ENCODE measurements around the gene CAMSAP3. TPM values are rescaled to one million over a fixed set of nuclear protein-coding genes. Genes with fewer than 3 reads are reported as not detected.

Gene CAMSAP3
- total RNA-seq, 1 donor = 3.0 TPM

DNA sequence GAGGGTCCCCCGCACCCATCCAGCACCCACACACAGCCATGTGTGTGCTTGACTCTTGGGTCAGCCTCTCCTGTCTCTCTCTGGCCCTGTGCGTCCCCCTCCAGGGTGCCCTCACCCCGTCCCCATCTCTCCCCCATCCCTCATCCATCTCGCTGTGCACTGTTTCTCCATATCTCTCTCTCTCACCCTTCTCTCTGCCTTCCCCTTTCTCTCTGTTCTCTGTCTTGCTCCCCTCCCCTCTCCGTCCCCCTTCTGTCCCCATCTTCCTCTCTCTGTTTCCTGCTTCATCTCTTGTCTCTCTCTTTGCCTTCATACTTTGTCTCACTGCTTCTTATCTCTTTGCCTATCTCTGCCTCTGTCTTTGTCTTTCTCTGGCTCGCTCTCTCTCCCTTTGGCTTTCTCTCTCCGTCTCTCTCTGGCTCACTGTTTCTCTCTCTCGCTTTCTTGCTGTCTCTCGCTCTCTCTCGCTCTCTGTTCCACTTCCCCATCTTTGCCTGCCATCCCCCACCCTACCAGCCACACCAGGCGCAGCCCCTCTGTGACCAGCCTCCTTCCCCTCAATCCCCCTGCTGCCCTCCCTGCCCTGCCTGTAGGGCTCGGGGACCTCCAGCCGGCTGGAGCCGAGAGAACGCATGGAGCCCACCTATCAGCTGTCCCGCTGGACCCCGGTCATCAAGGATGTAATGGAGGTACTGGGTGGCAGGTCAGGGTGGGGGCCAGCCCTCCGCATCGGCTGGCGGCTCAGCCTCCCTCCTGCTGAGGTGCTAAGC is 50.2 kb downstream of the CAMSAP3 start:
- no peak for DNase-seq (ENCODE audit: low read depth in 2 of 3, low spot score in 2 of 3)

DNA sequence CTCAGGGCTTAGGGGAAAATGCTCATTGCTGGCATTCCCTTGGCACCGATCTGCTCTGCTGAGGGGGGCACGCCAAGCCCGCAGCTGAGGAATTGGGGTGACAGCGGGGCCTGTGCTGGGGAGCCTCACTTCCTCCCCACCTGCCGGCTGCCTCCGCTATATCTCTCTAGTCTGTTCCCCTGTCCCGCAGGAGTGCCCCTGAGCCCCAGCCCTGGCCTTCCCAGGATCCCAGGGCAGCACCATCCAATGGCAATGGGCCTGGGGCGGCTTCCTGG is 50.7 kb downstream of the CAMSAP3 start:
- DNase-seq (ENCODE audit: low read depth in 2 of 3, low spot score in 2 of 3) = no peak

DNA sequence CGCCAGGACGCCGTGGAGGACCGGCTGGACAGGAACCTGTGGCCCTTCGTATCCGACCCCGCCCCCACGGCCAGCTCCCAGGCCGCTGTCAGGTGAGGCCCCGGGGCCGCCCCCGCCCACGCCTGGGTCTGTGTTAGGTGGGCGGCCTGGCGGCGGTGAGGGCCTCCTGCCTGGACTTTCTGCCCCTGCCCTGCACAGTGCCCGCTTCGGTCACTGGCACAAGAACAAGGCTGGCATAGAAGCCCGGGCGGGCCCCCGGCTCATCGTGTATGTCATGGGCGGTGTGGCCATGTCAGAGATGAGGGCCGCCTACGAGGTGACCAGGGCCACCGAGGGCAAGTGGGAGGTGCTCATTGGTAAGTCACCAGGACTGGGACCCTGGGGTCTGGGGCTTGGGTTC is 51.5 kb downstream of the CAMSAP3 start:
- DNase-seq (ENCODE audit: low read depth in 2 of 3, low spot score in 2 of 3) = no peak

DNA sequence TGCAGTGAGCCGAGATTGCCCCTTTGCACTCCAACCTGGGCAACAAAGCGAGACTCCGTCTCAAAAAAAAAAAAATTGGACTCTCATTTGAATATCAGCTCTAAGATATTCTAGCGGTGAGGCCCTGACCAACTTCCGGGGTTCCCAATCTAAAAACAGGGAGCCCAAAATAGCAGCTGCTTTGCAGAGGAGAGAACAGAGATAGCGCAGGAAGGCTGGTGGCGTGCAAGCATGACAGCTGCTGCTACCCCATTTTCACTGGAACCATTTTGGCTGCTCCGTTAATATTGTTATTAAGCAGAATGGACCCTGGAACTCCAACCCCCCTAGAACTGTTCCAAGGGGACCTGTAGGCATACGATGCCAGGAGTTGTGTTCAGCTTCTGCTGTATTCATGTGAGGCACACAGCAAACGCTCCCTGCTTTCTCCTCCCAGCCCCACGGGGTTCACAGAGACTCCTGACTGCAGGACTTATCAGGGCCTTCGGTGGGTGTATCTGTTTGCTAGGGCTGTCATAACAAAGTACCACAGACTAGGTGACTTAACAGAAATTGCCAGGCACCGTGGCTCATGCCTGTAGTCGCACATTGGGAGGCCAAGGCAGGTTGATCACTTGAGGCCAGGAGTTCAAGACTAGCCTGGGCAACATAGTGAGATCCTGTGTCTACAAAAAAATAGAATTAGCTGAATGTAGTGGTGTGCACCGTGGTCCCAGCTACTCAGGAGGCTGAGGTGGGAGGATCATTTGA is 52.8 kb downstream of the CAMSAP3 start:
- no peak for DNase-seq (ENCODE audit: low read depth in 2 of 3, low spot score in 2 of 3)

DNA sequence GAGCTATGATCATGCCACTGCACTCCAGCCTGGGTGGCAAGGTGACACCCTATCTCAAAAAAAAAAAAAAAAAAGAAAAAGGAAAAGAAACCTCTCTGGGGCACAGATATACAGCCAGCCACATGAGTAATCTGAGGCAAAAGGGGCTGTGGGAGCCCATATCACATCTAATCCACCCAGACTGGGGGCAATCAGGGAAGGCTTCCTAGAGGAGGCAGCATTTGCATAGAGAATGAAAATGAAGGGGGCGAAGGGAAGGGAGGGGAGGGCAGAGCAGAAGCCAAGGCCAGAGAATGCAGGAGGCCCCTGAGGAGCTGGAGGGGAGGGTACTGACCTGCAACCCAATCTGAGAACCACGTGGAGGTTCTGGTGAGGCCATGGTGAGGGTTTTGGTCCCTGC is 54.5 kb downstream of the CAMSAP3 start:
- no peak for DNase-seq (ENCODE audit: low read depth in 2 of 3, low spot score in 2 of 3)

DNA sequence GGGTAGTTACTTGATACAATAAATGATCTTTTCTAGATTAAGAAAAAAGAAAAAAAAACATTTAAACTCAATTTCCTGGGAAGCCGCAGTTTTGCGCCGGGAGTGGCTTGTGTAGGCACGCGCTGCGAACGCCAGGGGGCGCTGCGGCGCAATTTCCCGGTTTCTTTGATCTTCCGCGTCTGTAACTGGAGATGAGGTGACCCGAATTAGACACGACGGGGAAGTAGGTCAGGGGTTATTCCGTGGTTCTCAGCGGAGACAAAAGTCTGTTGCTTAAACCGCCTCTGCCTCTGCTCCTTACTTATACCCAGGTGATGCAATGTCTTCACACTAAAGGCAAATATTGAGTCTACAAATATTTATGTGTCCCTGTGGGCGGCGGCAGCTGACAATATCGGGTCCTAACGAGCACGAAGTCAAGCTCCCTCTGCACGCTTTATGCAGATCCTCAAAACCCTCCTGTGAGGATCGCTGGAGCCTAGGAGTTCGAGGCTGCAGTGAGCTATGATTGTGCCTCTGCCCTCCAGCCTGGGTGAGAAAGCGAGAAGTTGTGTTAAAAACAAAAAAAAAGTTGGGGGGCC is 56.5 kb downstream of the CAMSAP3 start:
- peak; percentile 82 to 90 (median 85) for DNase-seq (ENCODE audit: low read depth in 2 of 3, low spot score in 2 of 3)

DNA sequence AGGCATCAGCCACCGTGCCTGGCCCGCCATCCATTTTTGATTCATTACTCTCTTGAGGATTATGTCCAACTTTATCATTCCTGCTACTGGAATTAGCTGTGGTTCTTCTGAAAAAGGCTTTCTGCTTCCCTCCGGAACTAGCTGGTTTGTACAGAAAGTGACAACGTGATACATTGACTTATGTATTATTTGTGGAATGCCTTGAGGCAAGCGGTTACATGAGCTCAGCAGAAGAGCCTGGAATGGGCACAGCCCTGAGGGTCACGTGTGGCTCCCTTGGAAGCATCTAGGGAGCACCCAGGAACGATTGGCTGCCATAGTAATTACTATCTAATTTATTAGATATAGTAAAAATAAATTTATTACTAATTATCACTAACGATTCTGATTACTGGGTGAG is 58.7 kb downstream of the CAMSAP3 start:
- no peak for DNase-seq (ENCODE audit: low read depth in 2 of 3, low spot score in 2 of 3)

DNA sequence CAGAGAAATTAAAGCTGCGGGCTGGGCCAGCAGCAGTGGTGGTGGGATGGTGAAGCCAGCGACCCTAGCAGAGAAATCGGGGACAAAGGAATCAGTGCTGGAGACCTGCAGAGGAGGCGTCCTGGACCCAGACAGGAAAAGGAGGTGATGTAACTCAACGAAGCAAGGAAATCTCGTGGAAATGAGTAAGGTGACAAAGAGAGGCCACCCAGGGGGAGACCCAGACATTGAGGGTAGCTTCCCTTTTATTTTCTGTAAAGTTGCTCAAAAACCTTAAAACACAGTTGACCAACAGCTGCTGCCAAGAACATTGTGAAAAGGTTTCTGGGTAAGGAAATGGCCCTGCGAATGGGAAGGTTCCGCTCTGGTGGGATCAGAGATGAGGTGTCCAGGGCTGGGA is 59.9 kb downstream of the CAMSAP3 start:
- DNase-seq (ENCODE audit: low read depth in 2 of 3, low spot score in 2 of 3) = no peak

DNA sequence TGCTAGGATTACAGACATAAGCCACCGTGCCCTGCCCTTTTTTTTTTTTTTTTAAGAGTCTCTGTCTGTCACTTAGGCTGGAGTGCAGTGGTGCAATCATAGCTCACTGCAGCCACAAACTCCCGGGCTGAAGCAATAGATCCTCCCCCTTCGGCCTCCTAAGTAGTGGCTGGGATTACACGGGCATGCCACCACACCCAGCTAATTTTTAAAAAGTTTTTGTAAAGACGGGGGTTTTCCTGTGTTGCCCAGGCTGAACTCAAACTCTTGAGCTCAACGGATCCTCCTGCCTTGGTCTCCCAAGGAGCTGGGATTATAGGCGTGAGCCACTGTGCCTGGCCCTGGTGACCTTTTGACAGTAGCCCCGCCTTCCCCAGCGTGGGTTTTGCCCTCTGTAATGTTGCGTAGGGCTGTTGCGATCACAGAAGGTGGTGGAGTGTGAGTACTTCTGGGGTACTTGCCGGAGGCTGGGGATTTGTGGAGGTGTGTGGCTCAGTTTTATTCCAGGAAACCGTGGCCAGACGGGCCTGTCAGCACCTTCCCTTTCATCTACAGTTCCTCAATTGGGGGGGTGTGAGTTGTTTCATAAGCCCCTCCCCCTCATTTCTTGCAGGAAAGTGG is 61.6 kb downstream of the CAMSAP3 start:
- DNase-seq (ENCODE audit: low read depth in 2 of 3, low spot score in 2 of 3) = peak in 2 of 3 donors; percentile 54 to 64

DNA sequence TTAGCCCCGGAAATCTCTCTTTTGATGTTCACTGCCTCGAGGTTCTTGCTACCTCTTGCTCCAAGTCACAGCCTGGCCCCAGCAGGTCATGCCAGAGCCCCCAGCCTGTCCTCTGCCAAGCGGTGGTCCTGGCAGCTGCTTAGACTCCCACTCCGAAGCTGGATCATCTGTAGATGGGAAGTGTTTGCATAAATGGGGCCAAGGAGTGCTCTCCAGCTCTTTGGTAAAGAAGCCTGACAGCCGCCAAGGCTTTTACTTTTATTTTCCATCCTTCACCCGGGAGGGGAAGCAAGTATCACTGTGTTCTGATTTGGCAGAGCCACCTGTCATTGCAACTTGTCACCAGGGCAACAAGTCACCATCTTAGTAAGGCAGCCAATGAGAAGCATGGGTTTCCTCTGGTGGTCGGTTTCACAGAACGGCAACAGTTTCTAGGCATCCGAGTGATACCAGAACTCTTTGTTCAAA is 62.6 kb downstream of the CAMSAP3 start:
- peak in 2 of 3 donors; percentile 57 to 82 for DNase-seq (ENCODE audit: low read depth in 2 of 3, low spot score in 2 of 3)

DNA sequence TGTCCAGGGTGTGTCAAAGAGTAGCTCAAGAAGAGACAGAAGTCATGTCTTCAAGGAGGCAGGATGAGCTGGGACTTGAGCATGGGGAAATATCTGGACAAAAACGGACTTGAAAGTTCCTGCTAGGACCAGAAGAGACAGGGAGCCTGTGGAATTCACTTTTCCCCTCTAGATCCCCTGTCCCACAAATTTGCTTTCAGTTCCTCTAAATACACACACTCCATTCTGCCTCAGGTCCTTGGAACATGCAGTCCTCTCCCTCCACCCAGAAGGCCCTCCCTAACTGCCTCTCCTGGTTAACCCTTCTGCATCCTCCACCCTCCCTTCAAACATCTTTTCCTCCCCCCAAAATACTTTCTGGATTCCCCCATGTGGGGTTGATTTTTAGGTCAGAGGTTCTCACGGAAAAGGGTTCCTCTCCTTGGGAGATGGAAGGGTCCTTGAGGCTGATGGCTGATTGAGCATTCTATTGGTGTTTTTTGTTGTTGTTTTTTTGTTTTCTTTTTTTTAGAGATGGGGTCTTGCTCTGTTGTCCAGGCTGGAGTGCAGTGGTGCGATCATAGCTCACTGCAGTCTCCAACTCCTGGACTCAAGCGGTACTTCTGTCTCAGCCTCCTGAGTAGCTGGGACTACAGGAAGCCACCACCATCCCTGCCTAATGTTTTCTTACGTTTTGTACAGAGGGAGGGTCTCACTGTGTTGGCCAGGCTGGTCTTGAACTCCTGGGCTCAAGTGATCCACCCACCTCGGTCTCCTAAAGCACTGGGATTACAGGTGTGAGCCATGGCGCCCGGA is 66.3 kb downstream of the CAMSAP3 start:
- DNase-seq (ENCODE audit: low read depth in 2 of 3, low spot score in 2 of 3) = no peak

DNA sequence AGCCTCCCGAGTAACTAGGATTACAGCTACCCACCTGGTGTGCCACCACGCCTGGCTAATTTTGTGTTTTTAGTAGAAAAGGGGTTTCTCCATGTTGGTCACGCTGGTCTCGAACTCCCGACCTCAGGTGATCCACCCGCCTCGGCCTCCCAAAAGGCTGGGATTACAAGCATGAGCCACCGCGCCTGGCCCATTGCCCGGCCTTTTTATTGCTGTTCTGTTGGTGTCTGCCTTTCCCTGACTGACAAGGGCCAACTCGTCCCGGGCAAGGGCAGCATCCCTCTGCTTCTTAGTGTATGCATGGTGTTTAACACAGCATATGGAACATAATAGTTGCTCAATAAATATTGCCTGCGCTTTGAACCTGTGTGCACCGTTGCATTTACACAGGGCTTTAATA is 67.0 kb downstream of the CAMSAP3 start:
- DNase-seq (ENCODE audit: low read depth in 2 of 3, low spot score in 2 of 3) = no peak

DNA sequence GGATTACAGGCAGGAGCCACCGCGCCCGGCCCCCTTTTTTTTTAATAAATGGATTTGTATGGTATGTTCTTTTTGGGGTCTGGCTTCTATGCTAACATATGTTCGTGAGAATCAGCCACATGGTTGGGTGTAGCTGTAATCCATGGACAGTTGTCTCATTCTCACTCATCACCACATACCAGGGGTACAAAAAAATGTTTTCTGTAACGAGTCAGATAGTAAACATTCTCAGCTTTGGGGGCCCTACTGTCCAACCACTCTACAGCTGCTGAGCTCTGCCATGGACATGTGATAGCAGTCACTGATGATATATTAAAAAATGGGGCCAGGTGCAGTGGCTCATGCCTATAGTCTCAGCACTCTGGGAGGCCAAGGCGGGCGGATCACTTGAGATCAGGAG is 68.0 kb downstream of the CAMSAP3 start:
- DNase-seq (ENCODE audit: low read depth in 2 of 3, low spot score in 2 of 3) = no peak

DNA sequence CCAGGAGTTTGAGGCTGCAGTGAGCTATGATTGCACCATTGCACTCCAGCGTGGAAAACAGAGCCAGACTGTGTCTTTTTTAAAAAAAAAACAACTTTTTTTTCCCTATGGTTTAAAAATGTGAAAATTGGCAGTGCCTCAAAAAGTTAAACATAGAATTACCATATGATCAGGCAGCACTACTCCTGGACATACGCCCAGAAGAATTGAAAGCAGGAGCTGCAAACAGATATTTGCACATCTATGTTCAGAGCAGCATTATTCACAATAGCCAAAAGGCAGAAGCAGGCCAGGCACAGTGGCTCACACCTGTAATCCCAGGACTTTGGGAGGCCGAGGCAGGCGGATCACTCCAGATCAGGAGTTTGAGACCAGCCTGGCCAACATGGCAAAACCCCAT is 69.4 kb downstream of the CAMSAP3 start:
- DNase-seq (ENCODE audit: low read depth in 2 of 3, low spot score in 2 of 3) = no peak

Small RNAs within 50 kb of the gene (small RNA-seq; reads per million reads assigned to genes)
- gene MIR6792 = not detected

Other genes starting within 250 kb of the CAMSAP3 start
- gene ARHGEF18, start 246.9 kb upstream of the CAMSAP3 start, total RNA-seq = 40.4 TPM
- gene PEX11G, start 106.8 kb upstream of the CAMSAP3 start, total RNA-seq = 4.8 TPM
- 25.6 TPM for gene ZNF358, start 79.8 kb upstream of the CAMSAP3 start, total RNA-seq
- gene MCOLN1, start 73.2 kb upstream of the CAMSAP3 start, total RNA-seq = 8.9 TPM
- gene PNPLA6, start 60.1 kb upstream of the CAMSAP3 start, total RNA-seq = 109 TPM
- 123 TPM for gene XAB2, start 33.7 kb downstream of the CAMSAP3 start, total RNA-seq
- gene PET100, start 33.9 kb downstream of the CAMSAP3 start, total RNA-seq = 4.6 TPM
- 0.81 TPM for gene PCP2, start 37.9 kb downstream of the CAMSAP3 start, total RNA-seq
- gene STXBP2, start 41.2 kb downstream of the CAMSAP3 start, total RNA-seq = 187 TPM
- gene RETN, start 73.2 kb downstream of the CAMSAP3 start, total RNA-seq = 0.54 TPM
- gene MCEMP1, start 81.2 kb downstream of the CAMSAP3 start, total RNA-seq = 0.27 TPM
- 52.0 TPM for gene TRAPPC5, start 85.0 kb downstream of the CAMSAP3 start, total RNA-seq
- gene FCER2, start 106.3 kb downstream of the CAMSAP3 start, total RNA-seq = 2.7 TPM
- gene CLEC4G, start 136.2 kb downstream of the CAMSAP3 start, total RNA-seq = under 0.01 TPM
- gene CD209, start 151.7 kb downstream of the CAMSAP3 start, total RNA-seq = not detected
- gene CLEC4M, start 167.4 kb downstream of the CAMSAP3 start, total RNA-seq = under 0.01 TPM
- gene EVI5L, start 234.4 kb downstream of the CAMSAP3 start, total RNA-seq = 18.6 TPM

All from hematopoietic multipotent progenitor cell (in vitro differentiated cells).